ENCODE results near the gene EEFSEC. TPM values are rescaled to one million over a fixed set of nuclear protein-coding genes. Genes with fewer than 3 reads are reported as not detected.

EEFSEC gene
- total and polyA plus RNA-seq, 2 experiments from 2014 or later: 10.1 to 16.2 TPM

GRCh38 chr3:128253150-128253549 lies 99.9 kb downstream of the EEFSEC start (continued):
- no peak for TF ChIP-seq EZH2phosphoT487 (IDR thresholded peaks at IDR 0.05; ENCODE audit: unreplicated experiment)

DNA sequence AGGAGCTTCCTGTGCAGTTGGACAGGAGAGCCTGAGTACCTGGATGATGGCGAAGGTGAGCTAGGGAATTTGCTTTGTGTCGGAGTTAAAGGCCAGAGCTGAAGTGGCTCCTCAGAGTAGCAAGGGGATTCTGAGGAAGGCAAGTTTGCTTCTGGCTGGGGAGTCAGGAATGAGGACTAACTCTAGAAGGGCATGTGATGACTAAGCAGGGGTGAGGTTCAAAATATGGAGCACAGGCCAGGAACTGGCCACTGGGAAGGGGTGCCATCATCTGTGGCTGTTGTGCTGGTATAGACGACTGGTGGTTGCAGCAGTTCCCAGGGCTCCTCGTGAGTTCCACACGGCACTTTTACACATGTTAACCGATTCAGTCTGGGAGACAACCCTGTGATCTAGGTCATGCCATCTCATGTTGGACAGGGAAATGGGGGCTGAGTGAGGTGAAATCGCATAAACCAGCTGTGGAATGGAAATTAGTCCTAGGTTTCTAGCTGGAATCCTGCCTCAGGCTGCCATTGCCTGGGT lies 100.8 kb downstream of the EEFSEC start:
- Mint-ChIP-seq H3K27me3 (ENCODE audit: insufficient read depth, low read depth, poor library complexity) (peaks cover 7% of the 10 kb centered on the region), H3K27ac (no peak overlapping the region), H3K9me3 (no peaks in the 10 kb centered on the region), H3K36me3 (ENCODE audit: low read depth) (no peaks in the 10 kb centered on the region), H3K4me3 (no peak overlapping the region), H3K4me1 (peaks cover 5% of the 10 kb centered on the region)
- Histone ChIP-seq H3K79me2 (replicated peaks; ENCODE audit: insufficient read depth) (0 out of 2 replicates have a peak, but pooled peaks cover 3% of the 10 kb centered on the region), H3K4me2 (no peak overlapping the region), H2AFZ (no peak overlapping the region), H3K4me3 (no peak overlapping the region), H3K9me2 (ENCODE audit: insufficient read depth) (no peaks in the 10 kb centered on the region), H4K20me1 (replicated peaks; ENCODE audit: insufficient read depth) (no peaks in the 10 kb centered on the region), H3K4me1 (ENCODE audit: insufficient read depth) (no peaks in the 10 kb centered on the region), H3K27ac (ENCODE audit: low read depth) (no peak overlapping the region), H3F3A (replicated peaks; ENCODE audit: low read depth) (no peaks in the 10 kb centered on the region), H3K36me3 (ENCODE audit: insufficient read depth) (no peaks in the 10 kb centered on the region), H3K27me3 (ENCODE audit: insufficient read depth) (no peaks in the 10 kb centered on the region)
- ATAC-seq (no peak), DNase-seq (ENCODE audit: low spot score) (no peak)
- no peak for TF ChIP-seq CREB1 (CRISPR knock-in tag; IDR thresholded peaks at IDR 0.05; ENCODE audit: low read depth)
- no peak for TF ChIP-seq EZH2 (IDR thresholded peaks at IDR 0.05; ENCODE audit: low read depth, unreplicated experiment)
- TF ChIP-seq ZNF331 (CRISPR knock-in tag; IDR thresholded peaks at IDR 0.05; ENCODE audit: low read depth): no peak
- no peak for TF ChIP-seq EZH2phosphoT487 (IDR thresholded peaks at IDR 0.05; ENCODE audit: unreplicated experiment)
- TF ChIP-seq REST (IDR thresholded peaks at IDR 0.05; ENCODE audit: unreplicated experiment): no peak
- TF ChIP-seq, protein P1, sequence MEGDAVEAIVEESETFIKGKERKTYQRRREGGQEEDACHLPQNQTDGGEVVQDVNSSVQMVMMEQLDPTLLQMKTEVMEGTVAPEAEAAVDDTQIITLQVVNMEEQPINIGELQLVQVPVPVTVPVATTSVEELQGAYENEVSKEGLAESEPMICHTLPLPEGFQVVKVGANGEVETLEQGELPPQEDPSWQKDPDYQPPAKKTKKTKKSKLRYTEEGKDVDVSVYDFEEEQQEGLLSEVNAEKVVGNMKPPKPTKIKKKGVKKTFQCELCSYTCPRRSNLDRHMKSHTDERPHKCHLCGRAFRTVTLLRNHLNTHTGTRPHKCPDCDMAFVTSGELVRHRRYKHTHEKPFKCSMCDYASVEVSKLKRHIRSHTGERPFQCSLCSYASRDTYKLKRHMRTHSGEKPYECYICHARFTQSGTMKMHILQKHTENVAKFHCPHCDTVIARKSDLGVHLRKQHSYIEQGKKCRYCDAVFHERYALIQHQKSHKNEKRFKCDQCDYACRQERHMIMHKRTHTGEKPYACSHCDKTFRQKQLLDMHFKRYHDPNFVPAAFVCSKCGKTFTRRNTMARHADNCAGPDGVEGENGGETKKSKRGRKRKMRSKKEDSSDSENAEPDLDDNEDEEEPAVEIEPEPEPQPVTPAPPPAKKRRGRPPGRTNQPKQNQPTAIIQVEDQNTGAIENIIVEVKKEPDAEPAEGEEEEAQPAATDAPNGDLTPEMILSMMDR (conservative IDR thresholded peaks at IDR 0.05; ENCODE audit: low read depth in 2 of 2): no peak
- no peak for TF ChIP-seq POLR2AphosphoS5 (IDR thresholded peaks at IDR 0.05; ENCODE audit: low read depth)
- TF ChIP-seq ZNF114 (CRISPR knock-in tag; IDR thresholded peaks at IDR 0.05): no peak
- TF ChIP-seq, protein P2, sequence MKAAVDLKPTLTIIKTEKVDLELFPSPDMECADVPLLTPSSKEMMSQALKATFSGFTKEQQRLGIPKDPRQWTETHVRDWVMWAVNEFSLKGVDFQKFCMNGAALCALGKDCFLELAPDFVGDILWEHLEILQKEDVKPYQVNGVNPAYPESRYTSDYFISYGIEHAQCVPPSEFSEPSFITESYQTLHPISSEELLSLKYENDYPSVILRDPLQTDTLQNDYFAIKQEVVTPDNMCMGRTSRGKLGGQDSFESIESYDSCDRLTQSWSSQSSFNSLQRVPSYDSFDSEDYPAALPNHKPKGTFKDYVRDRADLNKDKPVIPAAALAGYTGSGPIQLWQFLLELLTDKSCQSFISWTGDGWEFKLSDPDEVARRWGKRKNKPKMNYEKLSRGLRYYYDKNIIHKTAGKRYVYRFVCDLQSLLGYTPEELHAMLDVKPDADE (IDR thresholded peaks at IDR 0.05): no peak
- no peak for TF ChIP-seq NANOG (IDR thresholded peaks at IDR 0.05; ENCODE audit: borderline replicate concordance)
- TF ChIP-seq ZNF462 (CRISPR knock-in tag; IDR thresholded peaks at IDR 0.05): no peak
- no peak for TF ChIP-seq JUNB (IDR thresholded peaks at IDR 0.05; ENCODE audit: unreplicated experiment)
- no peak for TF ChIP-seq STAT1 (IDR thresholded peaks at IDR 0.05; ENCODE audit: unreplicated experiment)
